ENCODE results near the gene LPO.

Gene LPO

DNA sequence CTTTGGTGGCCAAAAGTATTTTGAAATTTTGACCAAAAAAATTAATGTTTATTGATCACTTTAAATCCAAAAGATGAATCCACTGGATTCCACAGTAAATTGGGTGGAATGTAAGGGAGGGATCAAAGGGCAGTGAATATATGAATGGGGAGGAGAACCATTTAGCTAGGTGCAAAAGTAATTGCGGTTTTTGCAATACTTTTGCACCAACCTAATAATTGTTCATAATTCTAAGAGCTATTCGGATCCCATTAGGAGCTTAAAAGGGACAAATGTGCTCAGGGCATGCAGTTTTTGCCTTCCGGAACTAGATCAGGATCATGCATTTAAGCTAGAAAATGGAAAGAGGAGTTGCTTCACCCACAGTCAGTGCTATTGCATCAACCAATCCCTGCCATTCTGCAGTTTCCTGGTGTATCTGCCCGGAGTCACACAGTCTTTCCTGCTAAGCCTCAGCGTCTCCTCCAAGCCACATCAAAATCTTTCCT lies at the start of gene LPO:
LPO (plus strand) TSS at position 438 of the 488 bp plus-strand sequence. CDS start 4,396 bp downstream, outside the sequence.
- DNase-seq (ENCODE audit: low read depth): no peak

DNA sequence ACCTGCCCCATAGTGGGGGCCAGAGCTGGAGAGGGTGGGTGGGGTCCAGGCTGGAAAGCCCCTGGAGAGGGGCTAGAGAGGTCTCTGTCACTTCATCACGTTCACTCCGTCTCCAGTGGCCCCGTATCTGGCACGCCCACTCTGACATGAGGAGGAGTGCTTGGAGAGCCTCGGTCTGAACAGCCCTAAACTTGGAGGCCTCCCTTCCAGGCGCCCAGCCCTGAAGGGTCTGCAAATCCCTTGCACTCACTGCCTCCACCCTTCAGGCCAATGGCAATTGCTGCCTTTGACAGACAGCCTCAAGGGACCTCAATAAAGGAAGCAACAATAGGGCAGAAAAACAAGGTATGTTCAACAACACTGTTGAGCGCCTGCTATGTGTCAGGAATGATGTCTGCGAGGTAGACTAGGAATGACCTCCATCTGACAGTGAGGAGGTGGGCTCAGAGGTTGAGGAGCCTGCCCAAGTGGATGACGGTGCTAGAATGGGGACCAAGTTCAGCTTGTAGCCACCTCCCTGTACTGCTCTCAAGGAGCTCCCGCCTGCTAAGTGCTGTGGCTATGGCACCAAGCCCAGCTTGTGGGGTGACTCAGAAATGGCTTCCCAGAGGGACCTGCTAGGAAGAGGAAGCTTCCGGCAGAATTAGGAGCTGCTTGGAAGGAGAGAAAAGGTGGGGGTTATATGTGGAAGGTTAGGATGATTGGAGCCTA lies 48.8 kb upstream of the LPO start:
- DNase-seq (ENCODE audit: low read depth): peak; percentile 86

DNA sequence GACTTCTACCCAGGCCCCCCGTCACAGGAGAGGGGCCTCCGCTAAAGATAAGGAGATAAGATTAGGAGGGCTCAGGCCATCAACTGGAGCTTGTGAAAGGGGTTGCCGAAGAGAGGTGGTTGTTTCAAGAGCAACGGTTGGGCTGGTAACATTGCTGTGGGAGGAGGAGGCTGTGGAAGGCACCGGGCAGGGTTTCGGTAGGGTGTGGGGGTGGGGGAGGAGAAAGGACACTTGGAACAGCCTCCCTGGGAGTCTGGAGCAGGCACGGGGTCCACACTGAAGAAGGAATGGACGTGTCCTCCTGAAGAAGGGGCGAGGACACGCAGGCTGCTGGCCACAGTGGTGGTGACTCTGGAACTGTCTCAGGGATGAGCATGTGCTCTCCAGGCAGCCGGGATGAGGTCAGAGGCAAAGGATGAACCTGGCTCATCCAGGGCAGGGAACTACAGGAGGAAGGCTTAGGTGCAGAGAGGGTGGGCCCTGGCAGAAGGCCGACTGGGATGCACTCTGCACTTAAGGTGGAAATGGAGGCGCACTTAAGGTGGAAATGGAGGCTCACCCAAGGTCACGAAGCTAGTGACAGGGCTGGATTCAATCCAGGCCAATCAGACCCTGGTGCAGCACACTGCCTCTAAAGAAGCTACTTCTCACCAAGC lies 47.0 kb upstream of the LPO start:
- DNase-seq (ENCODE audit: low read depth): no peak

DNA sequence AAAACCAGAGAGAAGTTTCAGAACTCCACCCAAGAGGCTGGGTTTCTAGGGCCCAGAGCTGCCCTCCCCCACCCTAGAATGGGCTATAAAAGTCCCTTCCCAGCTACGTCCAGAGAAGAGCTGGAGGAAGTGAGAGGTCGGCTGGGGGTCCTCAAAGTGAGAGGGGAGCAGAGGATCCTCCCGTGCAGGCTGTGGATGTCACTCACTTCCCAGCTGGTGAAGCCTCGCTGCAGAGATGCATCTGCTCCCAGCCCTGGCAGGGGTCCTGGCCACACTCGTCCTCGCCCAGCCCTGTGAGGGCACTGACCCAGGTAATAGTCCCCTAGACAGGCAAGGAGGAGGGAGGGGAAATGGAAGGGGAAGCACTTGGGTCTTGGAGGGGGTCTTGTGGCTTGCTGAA lies 45.8 kb upstream of the LPO start, which contains the start of gene EPX:
EPX (plus strand) TSS at position 115 of the 400 bp plus-strand sequence; CDS start at position 236, 121 bp downstream.
- no peak for DNase-seq (ENCODE audit: low read depth)

DNA sequence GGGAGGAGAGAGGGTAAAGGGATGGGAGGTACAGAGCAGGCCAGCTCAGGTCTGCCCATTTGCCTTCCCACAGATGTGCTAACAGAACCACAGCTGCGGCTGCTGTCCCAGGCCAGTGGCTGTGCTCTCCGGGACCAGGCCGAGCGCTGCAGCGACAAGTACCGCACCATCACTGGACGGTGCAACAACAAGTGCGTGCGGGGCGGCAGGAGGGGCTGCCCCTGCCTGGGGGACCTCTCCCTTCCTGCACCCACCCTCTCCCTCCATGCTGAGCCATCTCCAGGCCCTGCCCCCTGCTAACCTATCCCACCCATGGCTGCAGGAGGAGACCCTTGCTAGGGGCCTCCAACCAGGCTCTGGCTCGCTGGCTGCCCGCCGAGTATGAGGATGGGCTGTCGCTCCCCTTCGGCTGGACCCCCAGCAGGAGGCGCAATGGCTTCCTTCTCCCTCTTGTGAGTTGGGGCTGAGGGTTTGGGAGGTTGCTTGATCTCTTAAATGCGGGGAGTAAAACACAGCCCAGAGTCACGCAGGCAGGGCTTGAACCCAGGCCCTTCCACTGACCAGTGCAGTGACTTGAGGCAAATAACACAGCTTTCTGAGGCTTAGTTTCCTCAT lies 44.6 kb upstream of the LPO start:
- DNase-seq (ENCODE audit: low read depth): no peak

DNA sequence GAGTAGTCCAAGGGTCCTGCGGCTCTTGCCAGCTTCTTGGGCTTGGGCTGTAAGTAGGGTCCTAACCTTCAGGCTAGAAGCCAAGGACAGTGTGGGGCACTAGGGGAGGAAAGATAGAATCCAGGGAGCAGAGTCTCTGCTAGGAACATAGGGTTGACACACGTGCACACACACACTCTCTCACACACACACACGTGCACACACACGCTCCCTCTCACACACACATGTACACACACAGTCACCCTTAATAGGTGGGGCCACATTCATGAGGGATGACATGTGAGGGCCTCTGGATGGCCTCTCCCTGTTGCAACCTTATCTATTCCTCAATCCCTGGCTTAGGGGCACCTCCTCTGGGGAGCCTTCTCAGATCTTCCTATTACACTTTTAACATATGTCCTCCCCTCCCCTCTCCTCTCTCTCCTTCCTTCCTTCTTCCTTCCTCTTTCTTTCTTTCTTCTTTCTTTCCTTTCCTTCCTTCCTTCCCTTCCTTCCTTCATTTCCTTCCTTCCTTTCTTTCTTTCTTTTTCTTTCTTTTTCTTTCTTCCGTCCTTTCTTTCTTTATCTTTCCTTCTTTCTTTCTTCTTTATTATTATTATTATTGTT lies 42.8 kb upstream of the LPO start:
- DNase-seq (ENCODE audit: low read depth): no peak

DNA sequence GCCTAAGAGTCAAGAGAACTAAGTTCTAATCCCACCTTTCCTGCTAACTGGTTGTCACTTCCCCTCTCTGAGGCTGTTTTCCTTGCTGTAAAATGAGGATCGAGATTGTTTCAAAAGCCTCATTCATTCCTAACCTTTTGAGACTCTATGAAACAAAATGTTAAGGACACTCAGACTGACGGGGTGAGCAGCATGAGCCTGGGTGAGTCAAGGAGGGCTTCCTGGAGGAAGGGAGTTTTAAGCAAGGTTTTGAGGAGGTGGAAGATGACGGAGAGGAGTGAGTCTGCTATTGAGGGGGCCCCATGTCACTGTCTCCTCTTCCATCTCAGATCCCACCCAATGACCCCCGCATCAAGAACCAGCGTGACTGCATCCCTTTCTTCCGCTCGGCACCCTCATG lies 41.8 kb upstream of the LPO start:
- DNase-seq (ENCODE audit: low read depth): no peak

DNA sequence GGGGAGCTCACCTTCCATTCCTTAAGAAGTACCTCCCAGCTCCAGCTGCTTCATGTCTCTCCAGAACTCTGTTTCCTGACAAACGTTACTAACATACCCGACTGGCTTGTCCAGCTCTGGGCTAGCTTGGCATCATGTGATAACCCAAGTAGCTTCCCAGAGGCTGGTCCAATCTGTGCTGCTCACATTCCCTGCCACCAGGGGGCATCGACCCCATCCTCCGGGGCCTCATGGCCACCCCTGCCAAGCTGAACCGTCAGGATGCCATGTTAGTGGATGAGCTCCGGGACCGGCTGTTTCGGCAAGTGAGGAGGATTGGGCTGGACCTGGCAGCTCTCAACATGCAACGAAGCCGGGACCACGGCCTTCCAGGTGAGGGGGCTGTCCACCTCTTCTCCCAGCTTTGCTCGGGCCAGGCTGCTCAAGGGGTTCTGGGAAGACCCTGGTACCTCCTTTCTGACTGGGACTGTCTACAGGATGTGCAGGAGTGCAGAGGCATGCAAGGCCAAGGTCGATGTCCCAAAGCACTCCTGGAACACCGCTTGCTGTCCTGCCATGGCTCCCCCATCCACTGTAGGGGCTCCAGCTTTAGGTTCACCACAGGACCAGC lies 38.3 kb upstream of the LPO start:
- peak; percentile 41 for DNase-seq (ENCODE audit: low read depth)

DNA sequence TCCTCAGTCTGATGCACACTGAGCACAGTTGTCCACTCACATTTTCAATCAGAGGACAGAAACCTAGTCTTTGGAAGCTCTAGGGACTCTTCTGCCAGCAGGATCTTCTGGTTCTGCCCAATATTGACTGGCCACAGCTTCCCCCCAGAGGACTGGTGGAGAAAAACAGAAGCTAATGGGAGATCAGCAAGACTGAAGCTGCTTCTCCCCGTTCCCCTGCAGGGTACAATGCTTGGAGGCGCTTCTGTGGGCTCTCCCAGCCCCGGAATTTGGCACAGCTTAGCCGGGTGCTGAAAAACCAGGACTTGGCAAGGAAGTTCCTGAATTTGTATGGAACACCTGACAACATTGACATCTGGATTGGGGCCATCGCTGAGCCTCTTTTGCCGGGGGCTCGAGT lies 35.5 kb upstream of the LPO start:
- DNase-seq (ENCODE audit: low read depth): no peak

DNA sequence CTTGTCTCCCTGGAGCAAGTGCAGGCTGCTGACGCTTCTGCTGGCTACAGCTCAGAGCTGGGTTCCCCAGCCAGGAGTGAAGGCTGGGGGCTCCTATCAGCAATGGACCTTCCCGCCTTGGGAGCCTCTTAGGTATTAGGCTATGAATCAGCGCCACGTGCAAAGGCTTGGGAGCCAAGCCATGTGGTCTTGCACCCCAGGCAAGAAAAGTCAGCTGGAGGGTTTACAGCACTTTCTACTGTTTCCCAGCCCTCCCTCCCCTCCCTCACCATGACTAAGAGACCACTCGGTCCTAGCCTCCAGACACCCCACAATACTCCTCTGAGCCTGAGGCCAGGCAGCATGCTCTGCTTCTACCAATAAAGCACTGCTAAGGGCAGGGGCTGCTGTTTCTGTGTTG lies 33.6 kb upstream of the LPO start:
- no peak for DNase-seq (ENCODE audit: low read depth)

DNA sequence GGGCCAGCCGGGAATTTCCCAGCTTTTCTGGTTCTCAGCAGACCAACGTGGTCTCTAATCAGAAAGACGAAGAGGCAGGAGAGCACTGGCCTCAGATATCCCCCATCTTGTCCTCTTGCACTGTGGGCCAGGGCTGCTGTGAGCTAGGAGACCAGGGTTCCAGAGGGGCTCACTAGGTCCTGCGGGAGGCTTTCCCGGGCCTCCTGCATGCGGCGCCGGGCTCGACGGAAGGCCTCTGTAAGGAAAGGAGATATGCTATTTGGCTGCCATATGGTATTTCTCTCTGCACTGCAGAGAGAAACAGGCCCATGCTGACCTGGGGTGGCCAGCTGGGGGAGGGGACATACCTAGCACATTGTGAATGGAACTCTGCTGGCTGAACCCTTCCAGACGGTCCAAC lies 32.4 kb upstream of the LPO start:
- DNase-seq (ENCODE audit: low read depth): no peak

DNA sequence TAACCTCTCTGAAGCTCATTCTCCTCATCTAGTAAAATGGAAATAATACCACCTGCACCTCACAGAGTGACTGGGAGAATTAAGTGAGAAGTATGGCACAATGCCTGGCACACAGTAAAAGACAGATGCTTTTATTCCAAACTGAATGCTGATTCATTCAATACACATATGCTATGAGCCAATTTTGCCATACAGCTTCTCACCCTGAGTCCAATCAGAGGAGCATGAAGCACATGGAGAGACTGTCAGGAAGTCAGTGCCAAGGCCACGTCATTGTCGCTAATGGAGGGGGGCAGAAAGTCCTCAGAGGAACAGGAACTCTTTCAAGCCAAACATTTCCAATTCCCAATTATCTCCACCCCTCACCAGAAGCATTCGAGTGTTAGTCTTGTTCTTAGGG lies 30.9 kb upstream of the LPO start:
- no peak for DNase-seq (ENCODE audit: low read depth)

DNA sequence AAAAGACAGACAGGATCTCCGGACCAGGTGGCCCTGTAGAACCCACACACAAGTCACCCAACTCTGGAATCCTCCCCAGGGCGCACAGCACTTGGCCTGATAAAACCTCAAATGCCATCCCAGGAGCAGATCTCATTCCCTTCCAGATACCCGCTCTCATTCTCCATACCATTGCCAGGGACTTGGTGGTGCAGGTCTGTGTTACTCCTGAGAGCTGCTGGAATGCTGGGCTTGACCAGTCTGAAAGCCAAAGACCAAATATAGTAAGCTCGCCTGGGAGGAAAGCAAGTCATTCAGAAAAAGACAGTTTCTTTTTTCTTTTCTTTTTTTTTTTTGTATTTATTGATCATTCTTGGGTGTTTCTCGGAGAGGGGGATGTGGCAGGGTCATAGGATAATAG lies 30.0 kb upstream of the LPO start:
- no peak for DNase-seq (ENCODE audit: low read depth)

DNA sequence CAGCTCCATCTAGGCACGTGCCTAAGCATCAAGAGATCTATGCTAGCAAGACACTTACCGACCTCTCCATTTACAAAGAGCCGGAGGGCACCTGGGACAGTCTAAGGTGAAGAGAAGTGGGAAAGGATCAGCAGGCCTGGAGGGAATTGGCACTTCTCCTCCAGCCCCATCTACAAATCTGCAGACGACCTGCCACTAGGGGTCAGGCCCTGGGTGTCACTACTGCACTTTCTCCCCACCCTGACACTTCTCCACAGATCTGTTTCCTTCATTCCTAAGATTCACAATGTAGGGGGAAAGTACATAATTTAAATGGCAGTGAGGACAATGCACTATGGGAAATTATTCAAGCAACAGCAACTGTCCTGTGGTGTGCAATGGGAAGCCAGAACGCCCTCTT lies 27.5 kb upstream of the LPO start:
- DNase-seq (ENCODE audit: low read depth): no peak

DNA sequence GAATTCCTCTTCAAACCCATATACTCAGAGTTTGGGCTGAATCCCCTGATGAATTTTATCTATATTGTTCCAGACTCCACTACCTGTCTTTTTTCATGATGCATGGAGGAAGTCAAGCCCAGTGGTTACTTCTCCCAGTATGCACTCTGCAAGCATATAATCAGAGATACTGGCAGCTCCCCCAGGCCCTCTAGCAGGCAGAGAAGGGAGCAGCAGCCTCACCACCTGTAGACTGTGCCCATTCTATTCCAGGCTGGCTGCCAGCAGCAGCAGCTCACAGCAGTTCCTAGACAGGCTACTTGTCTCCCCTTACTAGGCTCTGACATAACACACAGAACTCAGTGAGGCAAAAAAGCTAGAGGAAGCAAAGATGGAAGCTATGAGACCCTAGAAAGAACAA lies 22.7 kb upstream of the LPO start:
- no peak for DNase-seq (ENCODE audit: low read depth)

DNA sequence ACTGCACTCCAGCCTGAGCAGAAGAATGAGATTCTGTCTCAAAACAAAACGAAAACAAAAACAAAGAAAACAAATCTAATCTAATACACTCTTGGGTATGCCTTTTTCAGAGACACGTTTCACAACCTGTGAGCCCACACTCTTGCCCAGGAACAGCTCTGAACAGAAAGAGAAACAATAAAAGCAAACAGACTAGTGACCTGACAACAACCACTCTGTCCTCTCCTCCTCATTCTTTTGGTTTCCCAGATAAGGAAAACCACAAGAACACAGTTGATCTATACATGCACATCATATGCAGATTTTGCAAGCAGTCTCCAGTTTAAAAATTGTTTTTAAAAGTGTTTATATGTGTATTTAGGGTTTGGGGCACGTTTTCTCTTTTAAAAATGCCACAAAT lies 20.6 kb upstream of the LPO start:
- no peak for DNase-seq (ENCODE audit: low read depth)

DNA sequence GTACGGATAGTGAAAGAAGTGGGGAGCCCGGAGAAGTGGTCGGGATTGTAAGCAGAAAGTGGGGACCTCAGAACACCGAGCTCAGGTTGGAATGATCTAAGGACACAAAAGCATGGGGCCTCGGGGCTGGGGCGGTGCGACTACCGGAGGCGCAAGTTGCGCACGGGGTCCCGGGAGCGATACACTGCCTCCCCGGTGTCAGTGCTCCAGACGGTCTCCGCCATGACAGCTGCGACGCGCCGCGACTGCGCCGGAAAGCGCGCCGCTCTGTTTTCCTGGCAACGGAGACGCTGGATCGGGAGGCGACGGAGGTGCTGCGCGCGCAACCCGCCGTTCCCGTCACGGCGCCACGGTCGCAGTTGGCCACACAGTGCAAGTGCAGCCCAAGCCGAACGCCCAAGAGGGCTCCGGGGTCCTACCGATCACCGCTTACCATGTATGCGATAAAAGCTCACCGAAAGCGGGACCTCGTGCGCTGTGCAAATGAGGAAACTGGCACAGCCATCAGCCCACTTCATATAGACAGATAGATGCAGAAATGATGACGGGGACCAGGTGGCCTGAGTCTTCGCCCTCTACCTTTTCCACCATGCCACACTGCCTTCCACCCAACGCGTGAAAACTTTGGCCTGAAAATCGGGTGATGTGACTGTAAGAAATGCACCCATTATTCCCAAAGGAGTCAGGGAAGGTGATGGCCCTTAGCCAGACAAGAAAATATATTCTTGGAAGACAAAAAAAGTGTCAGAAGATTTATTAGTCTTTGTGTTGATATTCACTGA lies 19.2 kb upstream of the LPO start, which contains the start of gene MKS1:
MKS1 (minus strand) TSS at position 249 of the 782 bp plus-strand sequence; CDS start at position 224, 25 bp downstream.
- peak; percentile 87 for DNase-seq (ENCODE audit: low read depth)

DNA sequence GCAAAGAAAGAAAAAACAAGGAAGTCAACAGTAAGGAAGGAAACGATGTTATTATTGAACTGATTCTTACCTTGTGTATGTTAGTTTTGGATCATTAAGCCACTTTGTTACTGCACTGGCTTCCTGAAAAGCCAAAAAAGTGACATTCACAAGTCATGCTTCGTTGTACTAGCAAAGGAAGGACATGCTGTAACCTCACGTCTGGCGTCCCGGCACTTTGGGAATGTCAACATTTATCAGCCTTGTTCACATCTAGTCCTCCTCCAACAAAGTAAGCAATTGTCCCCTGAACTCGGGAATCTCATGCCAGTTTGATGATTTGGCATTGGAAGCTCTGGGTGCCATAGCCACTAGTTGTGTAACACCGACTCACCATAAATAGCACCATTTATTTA lies 18.6 kb upstream of the LPO start:
- DNase-seq (ENCODE audit: low read depth): no peak

DNA sequence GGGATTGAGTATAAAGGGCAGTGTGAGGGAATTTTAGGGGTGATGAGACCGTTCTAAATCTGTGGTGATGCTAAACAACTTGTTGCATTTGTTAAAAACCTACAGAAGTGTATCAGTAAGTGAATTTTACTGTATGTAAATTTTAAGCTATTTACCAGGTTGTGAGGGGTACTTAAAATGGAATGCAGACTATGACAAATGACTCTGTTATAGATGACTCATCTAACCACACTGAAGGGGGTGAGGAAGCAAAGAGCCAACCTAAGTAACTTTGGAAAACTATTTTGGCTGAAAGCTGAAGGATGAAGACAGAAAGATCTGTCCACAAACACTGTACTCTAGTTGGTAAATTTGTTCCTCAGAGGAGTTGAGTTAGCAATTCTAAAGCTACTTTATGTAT lies 14.1 kb upstream of the LPO start:
- peak; percentile 53 for DNase-seq (ENCODE audit: low read depth)

DNA sequence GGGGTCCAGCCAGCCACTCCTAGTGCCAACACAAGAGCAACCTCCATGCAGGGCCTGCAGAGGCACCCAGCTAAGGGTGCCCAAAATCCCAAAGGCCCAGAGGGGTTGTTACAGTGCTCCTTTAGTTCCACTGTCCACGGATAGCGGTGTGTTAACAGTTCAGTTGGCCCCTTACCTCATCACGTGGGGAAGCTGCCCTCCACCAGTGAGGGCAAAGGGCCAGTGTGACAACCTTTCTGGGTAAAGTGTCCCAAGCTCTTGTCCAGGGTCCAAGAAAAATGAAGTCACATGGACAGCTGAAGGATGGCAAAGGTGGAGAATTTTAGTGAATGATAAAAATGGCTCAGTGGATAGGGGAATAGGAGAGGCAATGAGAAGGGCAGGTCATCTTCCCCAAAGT lies 10.7 kb upstream of the LPO start:
- no peak for DNase-seq (ENCODE audit: low read depth)

DNA sequence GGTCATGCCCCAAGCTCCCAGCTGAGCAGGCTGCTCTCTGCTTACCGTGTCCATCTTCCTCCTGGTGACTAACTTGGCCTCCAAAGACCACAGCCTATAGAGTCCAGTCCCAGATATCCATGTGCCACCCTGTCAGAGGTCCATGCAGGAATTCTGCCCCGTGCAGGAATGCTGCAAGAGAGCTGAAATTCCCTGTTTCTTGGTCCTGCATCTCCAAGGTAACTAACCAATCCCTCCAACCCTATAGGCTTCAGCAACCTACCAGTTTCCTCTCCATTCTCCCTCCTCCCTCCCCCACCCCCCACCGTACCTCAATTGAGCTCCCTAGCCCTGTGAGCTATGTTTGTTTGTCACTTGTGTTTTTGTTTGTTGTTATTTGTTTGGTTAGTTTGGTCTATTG lies 9.7 kb upstream of the LPO start:
- no peak for DNase-seq (ENCODE audit: low read depth)
